NCI-H187 (cell line): ENCODE results near the gene ZNF423.

Source experiments
- DNase-seq, 2 experiments: peaks; one replicate each; lab custom pipeline; 2025; lab: John Stamatoyannopoulos, UW

The ZNF423 gene

GRCh38 chr16:49491771-49492761, 363.8 kb downstream of the ZNF423 start:
- no peak for DNase-seq

- DNase-seq, result no peak
These were observed 364.7 kb downstream of the ZNF423 start for GRCh38 chr16:49491106-49491670.

DNA sequence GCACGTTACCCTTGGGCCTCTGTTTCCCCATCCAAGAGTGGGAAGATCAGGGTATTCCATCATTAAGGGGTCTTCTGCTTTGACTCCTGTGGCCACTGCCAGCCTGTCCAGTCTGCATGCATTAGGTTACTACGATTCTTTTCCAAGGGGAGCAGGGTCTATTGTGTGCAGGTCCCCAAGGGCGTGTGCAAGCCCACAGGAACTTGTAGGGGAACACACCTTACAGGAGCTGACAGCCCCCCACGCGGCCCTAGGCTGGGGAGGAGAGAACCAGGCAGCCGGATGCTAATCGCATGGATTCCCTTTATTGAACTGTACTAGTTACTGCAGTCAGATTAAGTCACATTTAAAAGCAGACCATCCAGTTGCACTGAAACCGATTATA, 365.6 kb downstream of the ZNF423 start:
- no peak for DNase-seq

GRCh38 chr16:49489686-49490320, 366.1 kb downstream of the ZNF423 start:
- no peak for DNase-seq

GRCh38 chr16:49488740-49489525, 367.0 kb downstream of the ZNF423 start:
- DNase-seq, result no peak

DNA sequence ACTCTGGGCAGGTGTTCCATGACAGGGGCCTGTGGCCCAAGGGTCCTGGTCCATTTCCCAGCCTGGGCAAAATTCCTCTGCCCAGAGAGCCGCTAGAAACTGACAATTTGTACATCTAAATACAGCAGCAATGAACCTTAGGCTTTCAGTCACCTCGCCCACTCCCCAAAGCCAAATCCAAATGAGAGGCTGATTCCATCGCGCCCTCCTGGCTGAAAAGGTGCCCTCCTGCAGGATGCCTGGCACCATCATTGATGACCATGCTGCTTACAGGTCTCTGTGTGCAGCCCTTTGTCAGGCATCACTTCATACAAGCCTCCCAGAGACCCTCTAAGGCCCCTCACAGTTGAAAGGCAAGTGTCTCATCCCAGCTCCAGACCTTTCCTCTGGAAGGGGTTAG, 367.6 kb downstream of the ZNF423 start:
- no peak for DNase-seq

DNA sequence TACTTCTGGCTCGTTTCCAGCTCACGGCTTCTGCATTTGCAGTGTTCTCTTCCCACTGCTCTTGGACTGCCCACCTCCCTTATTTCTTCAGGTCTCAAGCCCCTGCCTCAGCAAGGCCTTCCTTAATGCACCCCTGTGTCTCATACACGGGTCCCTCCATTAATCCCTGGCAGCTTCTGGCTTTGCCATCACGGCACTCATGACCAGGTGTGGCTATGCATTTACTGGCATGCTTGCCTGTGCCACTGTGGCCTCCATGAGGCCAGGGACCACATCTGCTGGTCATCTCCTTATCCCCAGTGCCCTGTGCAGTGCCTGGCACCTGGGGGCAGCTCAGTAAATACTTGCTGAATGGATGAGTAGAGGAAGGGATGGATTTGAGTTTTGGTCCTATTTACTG, 368.2 kb downstream of the ZNF423 start:
- no peak for DNase-seq

DNA sequence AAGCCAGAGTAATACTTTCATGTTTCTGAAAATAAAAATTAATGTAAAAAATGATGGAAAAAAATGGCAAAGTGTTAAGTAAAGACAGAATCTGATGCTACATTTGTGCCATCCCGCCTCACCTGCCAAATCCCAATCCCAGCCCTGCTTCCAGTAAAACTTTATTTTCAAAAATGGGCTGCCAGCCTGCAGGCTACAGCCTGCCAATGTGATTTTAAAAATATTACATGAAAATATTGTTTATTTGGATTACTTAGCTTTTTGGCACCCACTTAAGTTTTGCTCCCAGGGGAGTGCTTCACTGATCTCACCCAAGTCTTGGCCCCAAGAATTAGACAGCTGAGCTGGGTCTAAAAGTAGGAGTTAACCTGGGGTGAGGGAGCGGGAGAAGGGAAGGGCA, 369.5 kb downstream of the ZNF423 start:
- no peak for DNase-seq

GRCh38 chr16:49485663-49486062, 370.2 kb downstream of the ZNF423 start:
- no peak for DNase-seq

DNA sequence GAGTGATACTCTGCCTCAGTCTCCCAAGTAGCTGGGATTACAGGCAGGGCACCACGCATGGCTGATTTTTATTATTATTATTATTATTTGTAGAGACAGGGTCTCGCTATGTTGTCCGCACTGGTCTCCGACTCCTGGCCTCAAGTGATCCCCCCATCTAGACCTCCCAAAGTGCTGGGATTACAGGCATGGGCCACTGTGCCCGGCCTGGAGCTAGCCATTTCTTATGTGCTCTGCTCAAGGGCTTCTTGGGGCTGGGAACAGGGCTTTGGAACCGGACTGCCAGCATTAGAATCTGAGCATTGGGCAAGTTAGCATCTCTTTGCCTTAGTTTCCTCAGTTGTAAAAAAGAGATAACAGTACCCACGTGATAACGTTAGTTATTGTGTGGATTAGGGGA, 371.0 kb downstream of the ZNF423 start:
- DNase-seq, result no peak

GRCh38 chr16:49484451-49484849, 371.5 kb downstream of the ZNF423 start:
- no peak for DNase-seq

- no peak for DNase-seq
These were observed 372.1 kb downstream of the ZNF423 start for GRCh38 chr16:49483651-49484450.

DNA sequence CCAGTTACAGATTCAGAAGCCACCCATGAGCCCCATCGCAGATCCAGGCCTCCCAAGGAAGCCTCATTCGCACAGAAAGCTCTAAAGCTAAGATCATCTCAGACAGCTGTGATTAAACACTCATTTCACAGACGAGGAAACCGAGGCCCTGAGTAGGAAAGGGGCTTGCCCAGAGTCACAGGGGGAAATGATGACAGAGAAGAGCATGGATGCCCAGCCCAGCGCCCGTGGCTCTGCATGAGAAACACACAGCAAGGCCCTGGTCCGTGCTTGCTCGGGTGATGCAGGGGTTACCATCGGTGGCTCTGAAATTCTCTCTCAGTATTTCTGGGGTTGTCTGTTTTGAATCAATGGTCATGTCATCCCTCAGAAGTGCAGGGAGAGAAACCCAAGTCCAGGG, 372.7 kb downstream of the ZNF423 start:
- no peak for DNase-seq

DNA sequence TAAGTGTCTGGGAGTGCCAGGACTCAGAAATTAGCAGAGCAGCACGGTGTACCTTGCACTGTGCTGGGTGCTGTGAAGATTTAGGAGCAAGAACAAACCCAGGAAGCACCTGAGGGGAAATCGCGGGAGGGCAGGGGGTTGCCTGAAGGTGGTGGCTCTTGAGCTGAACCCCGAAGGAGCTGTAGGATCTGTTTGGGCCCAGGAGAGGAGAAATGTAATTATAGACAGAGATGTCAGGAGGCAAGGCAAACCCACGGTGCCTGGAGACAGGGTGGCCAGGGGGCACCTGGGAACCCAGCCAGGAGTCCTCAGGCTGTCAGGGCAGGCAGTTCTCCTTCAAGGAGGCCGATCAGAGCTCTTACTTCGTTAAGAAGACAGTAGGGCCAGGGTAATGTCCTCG, 373.2 kb downstream of the ZNF423 start:
- DNase-seq, result no peak

GRCh38 chr16:49478616-49479015, 377.3 kb downstream of the ZNF423 start:
- no peak for DNase-seq

DNA sequence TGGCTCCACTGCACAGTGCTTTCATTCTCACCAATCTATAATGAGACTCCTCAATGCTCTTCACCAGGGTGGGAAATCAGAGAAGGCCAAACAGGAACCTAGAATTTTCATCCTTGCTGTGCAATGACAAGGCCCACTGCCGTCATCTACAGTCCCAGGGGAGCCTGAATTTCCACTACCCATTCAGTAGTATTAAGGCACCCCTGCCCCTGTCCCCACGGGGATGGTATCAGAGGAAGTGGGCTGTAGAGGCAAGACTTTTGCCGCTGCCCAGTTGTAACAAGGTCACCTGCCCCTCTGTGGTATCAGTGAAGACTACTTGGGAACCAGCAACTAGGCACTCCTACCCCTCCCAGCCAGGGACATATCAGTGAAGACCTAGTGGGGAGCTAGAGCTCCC, 377.8 kb downstream of the ZNF423 start:
- no peak for DNase-seq

GRCh38 chr16:49477250-49477895, 378.5 kb downstream of the ZNF423 start:
- DNase-seq, result no peak

DNA sequence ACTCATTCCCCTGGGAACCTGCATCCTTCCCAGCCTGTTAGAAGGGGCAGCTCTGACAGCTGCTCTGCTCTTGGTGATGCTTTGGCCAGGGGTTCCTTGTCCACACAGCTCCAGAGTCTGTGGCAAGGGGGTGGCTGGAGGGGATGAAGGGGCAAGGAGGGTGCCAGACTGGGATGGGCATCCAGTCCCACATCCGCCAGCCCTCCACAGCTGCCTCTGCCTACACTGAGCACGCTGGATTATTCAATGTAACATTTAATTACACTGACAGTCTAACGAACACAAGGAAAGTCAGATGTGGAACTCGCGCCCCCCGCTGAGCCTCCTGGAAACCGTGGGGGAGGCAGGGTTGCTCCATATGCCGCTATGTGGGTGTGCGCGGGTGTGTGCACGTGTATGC, 381.2 kb downstream of the ZNF423 start:
- no peak for DNase-seq

- DNase-seq, result no peak
These were observed 382.1 kb downstream of the ZNF423 start for GRCh38 chr16:49473773-49474172.

GRCh38 chr16:49473131-49473530, 382.8 kb downstream of the ZNF423 start:
- DNase-seq, result no peak

DNA sequence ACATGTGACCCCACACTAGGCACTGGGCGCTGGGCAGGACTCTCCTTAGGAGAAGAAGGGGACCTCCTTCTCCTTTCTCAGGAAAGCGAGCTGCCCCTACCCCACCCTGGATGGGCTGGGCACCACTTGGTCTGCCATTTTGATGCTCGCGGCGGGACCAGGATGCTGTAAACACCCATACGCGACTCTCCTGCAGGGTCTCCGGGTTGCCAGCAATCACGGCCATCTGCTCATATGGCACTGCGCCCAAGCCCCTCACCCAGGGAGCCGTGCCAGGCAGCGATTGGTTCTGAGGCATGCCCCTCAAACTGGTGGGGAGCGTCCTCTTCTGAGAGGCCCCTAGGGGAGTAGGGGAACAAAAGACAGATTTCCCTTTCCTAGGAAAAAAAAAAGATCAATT, 383.3 kb downstream of the ZNF423 start:
- no peak for DNase-seq
